HCT116 (cell line): ENCODE data around the gene MYLK4. TPM values are rescaled to one million over a fixed set of nuclear protein-coding genes. Genes with fewer than 3 reads are reported as not detected.

Source experiments
- ATAC-seq: fragments of 200-7000 bp; cut with Tn5 transposase; 2 replicates; pipeline ENCODE4 v1.9.1; 2020; ENCODE audit warnings: mild to moderate bottlenecking, moderate library complexity
- BruUV-seq: library from RNA; stranded (reverse); fragments of 400-500 nt; replicated peaks from 2 replicates; lab custom pipeline; 2021; lab: Mats Ljungman, UMichigan
- CTCF ChIA-PET: fragments of 300-600 bp; sonication (Branson Sonifier 250); formaldehyde crosslinking; loops from one replicate; lab custom pipeline; 2021; ENCODE audit warnings: antibody characterized with exemption; lab: Charles Lee
- POLR2A ChIA-PET: fragments of 300-600, 350-600 bp; sonication (Branson Sonifier 250); formaldehyde crosslinking; loops from one replicate; lab custom pipeline; 2021; ENCODE audit warnings: antibody characterized with exemption; lab: Charles Lee
- RAD21 ChIA-PET, 2 experiments: fragments of 300-600 bp; sonication (Branson Sonifier 250); formaldehyde crosslinking; loops; one replicate each; lab custom pipeline; 2023; ENCODE audit warnings: low total read pairs in 2 of 2; ENCODE audit not compliant: uncharacterized antibody in 2 of 2, unreplicated experiment in 2 of 2, low non-redundant PET in 1 of 2; lab: Charles Lee
- DNase-seq: peaks from one replicate; pipeline ENCODE4 v3.0.0-alpha.2; 2010; ENCODE audit warnings: low read depth, low spot score
- H2AFZ ChIP-seq: fragments of 200-600 bp; shearing (Covaris generic), sonication (generic); 2 replicates; pipeline ENCODE4 v1.6.1; 2017; ENCODE audit warnings: low read depth, mixed run types, mixed read lengths, antibody characterized with exemption, low read length; ENCODE audit not compliant: poor library complexity, severe bottlenecking
- H3K27ac ChIP-seq: 2 replicates; pipeline ENCODE4 v1.5.1; 2012; ENCODE audit warnings: low read depth, low read length
- H3K27me3 ChIP-seq: fragments of 200-600 bp; sonication (generic); 2 replicates; pipeline ENCODE4 v1.6.1; 2016; ENCODE audit warnings: mixed run types, low read length, mixed read lengths; ENCODE audit not compliant: insufficient read depth
- H3K36me3 ChIP-seq, 2 experiments: fragments of 200-500 bp in 1 of 2; fragments of 200-600 bp in 1 of 2; sonication (Bioruptor generic) in 1 of 2; sonication (generic) in 1 of 2; 2 replicates each; pipeline versions ENCODE4 v1.5.1 to v1.6.1; 2014 to 2016; ENCODE audit warnings: low read length in 2 of 2, inconsistent platforms in 1 of 2, mixed read lengths in 1 of 2, mixed run types in 1 of 2; ENCODE audit not compliant: insufficient read depth in 2 of 2, control insufficient read depth in 1 of 2
- H3K4me1 ChIP-seq, 2 experiments: fragments of 200-600 bp in 1 of 2; sonication (generic) in 1 of 2; 2 replicates each; pipeline versions ENCODE4 v1.5.1 to v1.6.1; 2012 to 2017; ENCODE audit warnings: low read length in 2 of 2, inconsistent platforms in 1 of 2, mild to moderate bottlenecking in 1 of 2, mixed read lengths in 1 of 2, mixed run types in 1 of 2, moderate library complexity in 1 of 2; ENCODE audit not compliant: insufficient read depth in 2 of 2, control insufficient read depth in 1 of 2
- H3K4me2 ChIP-seq: fragments of 200-600 bp; sonication (generic); 2 replicates; pipeline ENCODE4 v1.6.1; 2017; ENCODE audit warnings: mixed run types, low read length, mixed read lengths
- H3K4me3 ChIP-seq, 2 experiments: fragments of 200-600 bp in 1 of 2; sonication (generic) in 1 of 2; replicated peaks in 1 of 2; 2 replicates each; pipeline ENCODE4 v1.5.1; 2011 to 2016; ENCODE audit warnings: low read length in 2 of 2, control low read depth in 1 of 2, low read depth in 1 of 2, mild to moderate bottlenecking in 1 of 2, mixed read lengths in 1 of 2, mixed run types in 1 of 2
- H3K79me2 ChIP-seq: fragments of 200-600 bp; sonication (generic); 2 replicates; pipeline ENCODE4 v1.6.1; 2017; ENCODE audit warnings: mild to moderate bottlenecking, mixed run types, low read length, moderate library complexity, mixed read lengths; ENCODE audit not compliant: insufficient read depth
- H3K9ac ChIP-seq: fragments of 200-600 bp; sonication (generic); 2 replicates; pipeline ENCODE4 v1.6.1; 2016; ENCODE audit warnings: low read length, mixed read lengths
- H3K9me2 ChIP-seq: fragments of 200-600 bp; sonication (generic), shearing (Covaris generic); 2 replicates; pipeline ENCODE4 v1.6.1; 2017; ENCODE audit warnings: mixed run types, mild to moderate bottlenecking, moderate library complexity; ENCODE audit not compliant: insufficient read depth
- H3K9me3 ChIP-seq, 2 experiments: fragments of 200-500 bp in 1 of 2; fragments of 200-600 bp in 1 of 2; sonication (Bioruptor generic) in 1 of 2; sonication (generic) in 1 of 2; 2 replicates each; pipeline ENCODE4 v1.6.1; 2014 to 2017; ENCODE audit warnings: low read length in 2 of 2, mixed read lengths in 2 of 2, inconsistent platforms in 1 of 2, low read depth in 1 of 2, mild to moderate bottlenecking in 1 of 2, mixed run types in 1 of 2, moderate library complexity in 1 of 2; ENCODE audit not compliant: control insufficient read depth in 1 of 2, insufficient read depth in 1 of 2
- H4K20me1 ChIP-seq: fragments of 200-600 bp; sonication (generic), shearing (Covaris generic); 2 replicates; pipeline ENCODE4 v1.6.1; 2017; ENCODE audit warnings: mixed run types, mild to moderate bottlenecking, moderate library complexity; ENCODE audit not compliant: insufficient read depth
- EZH2 ChIP-seq: fragments of 200-600 bp; sonication (generic); IDR thresholded peaks from 2 replicates; pipeline ENCODE4 v1.6.1; 2017; ENCODE audit warnings: antibody characterized with exemption, mixed run types
- EZH2phosphoT487 ChIP-seq: fragments of 200-600 bp; IDR thresholded peaks from 2 replicates; pipeline ENCODE4 v1.6.1; 2018; ENCODE audit warnings: antibody characterized with exemption, borderline replicate concordance
- MAX ChIP-seq: IDR thresholded peaks from 2 replicates; pipeline ENCODE4 v1.6.1; 2012
- RAD21 ChIP-seq: IDR thresholded peaks from 2 replicates; pipeline ENCODE4 v1.6.1; 2012; ENCODE audit warnings: low read depth, mild to moderate bottlenecking
- TCF7L2 ChIP-seq: IDR thresholded peaks from 2 replicates; pipeline ENCODE4 v1.7.0; 2011; ENCODE audit warnings: borderline replicate concordance, inconsistent platforms; ENCODE audit not compliant: insufficient read depth, insufficient read length; ENCODE audit errors: extremely low read depth
- YY1 ChIP-seq: IDR thresholded peaks from 2 replicates; pipeline ENCODE4 v1.6.1; 2011; ENCODE audit warnings: low read length, low read depth, moderate library complexity, mild to moderate bottlenecking; ENCODE audit not compliant: insufficient replicate concordance; ENCODE audit errors: extremely low read depth
- ZFX ChIP-seq: fragments of 450-650 bp; IDR thresholded peaks from 2 replicates; pipeline ENCODE4 v1.6.1; 2017
- intact Hi-C: fragments of 100-400 bp; cut with micrococcal nuclease; formaldehyde crosslinking; loops from 2 replicates; pipeline ENCODE4 v1.10.0; 2022
- total RNA-seq: library from RNA; stranded (reverse); gene quantifications from one replicate; pipeline ENCODE4 v1.2.1, GENCODE V29; 2021; ENCODE audit not compliant: unreplicated experiment

MYLK4 gene
- total RNA-seq, 1 experiment from 2014 or later = 0.27 TPM

DNA sequence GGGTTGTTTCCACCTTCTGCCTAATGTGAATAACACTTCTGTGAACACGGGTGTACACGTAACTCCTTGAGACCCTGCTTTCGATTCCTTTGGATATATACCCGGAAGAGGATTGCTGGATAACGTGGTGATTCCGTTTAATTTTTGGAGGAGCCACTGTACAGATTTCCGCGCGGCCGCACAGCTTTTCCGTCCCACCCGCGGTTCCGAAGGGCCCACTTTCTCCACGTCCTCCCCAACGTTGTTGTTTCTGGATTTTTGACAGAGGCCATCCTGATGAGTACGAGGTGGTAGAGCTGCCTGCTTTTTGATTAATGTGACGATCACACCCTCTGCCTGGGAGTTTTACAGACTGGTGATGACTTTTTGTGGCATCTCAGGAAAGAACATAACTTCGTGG, 114.0 kb downstream of the MYLK4 start:
- intact Hi-C loops = no loop called here

GRCh38 chr6:2635911-2636310, 114.8 kb downstream of the MYLK4 start:
- Histone ChIP-seq H3K9me2 (no peaks in the 10 kb centered on the region), H3K27ac (no peak overlapping the region), H3K79me2 (no peaks in the 10 kb centered on the region), H3K36me3 (no peaks in the 10 kb centered on the region), H3K9ac (no peak overlapping the region), H4K20me1 (no peaks in the 10 kb centered on the region), H3K4me2 (no peak overlapping the region), H3K4me1 (peaks cover 33 to 45% of the 10 kb centered on the region in 2 experiments), H3K4me3 (no peak overlapping the region), H2AFZ (no peak overlapping the region), H3K27me3 (no peaks in the 10 kb centered on the region), H3K9me3 (no peaks in the 10 kb centered on the region)
- DNase-seq = no peak
- POLR2A ChIA-PET = no interaction called here
- TF ChIP-seq RAD21 (no peak), MAX (no peak), YY1 (no peak), TCF7L2 (no peak), EZH2 (no peak), EZH2phosphoT487 (no peak)
- BruUV-seq = no TSS peak
- no peak for ATAC-seq
- RAD21 ChIA-PET = no interaction called here
- intact Hi-C loops = no loop called here
- CTCF ChIA-PET = interaction anchor here (2.2 kb wide), 1 partner anchor 10 kb away, joined by 15 read pairs; no protein-coding TSS in a partner anchor

More for the DNA sequence above, 114.0 kb downstream of the MYLK4 start:
- POLR2A ChIA-PET = no interaction called here
- no peak for ATAC-seq
- H3K27ac ChIP-seq = no peak overlapping the region
- no peaks in the 10 kb centered on the region for H4K20me1 ChIP-seq
- no peak for TF ChIP-seq ZFX
- TF ChIP-seq, all 23 proteins: peak for 0
- no peaks in the 10 kb centered on the region for H3K9me2 ChIP-seq
- RAD21 ChIA-PET = no interaction called here
- no peak overlapping the region for H3K9ac ChIP-seq
- peaks cover 27 to 38% of the 10 kb centered on the region in 2 experiments for H3K4me1 ChIP-seq
- no peaks in the 10 kb centered on the region for H3K36me3 ChIP-seq
- no peaks in the 10 kb centered on the region for H3K9me3 ChIP-seq
- no peaks in the 10 kb centered on the region for H3K27me3 ChIP-seq
- H2AFZ ChIP-seq = no peak overlapping the region
- no TSS peak for BruUV-seq
- CTCF ChIA-PET = no interaction called here
- no peak for DNase-seq
- H3K4me2 ChIP-seq = no peak overlapping the region
- H3K79me2 ChIP-seq = no peaks in the 10 kb centered on the region
- H3K4me3 ChIP-seq = no peak overlapping the region
